GM12878 (cell line): ENCODE data around the gene B4GALT5. TPM values are rescaled to one million over a fixed set of nuclear protein-coding genes. Genes with fewer than 3 reads are reported as not detected.

Experiments
- ATAC-seq: fragments of 200-7000 bp; cut with Tn5 transposase; 3 replicates; pipeline ENCODE4 v1.9.1; 2020; ENCODE audit warnings: mild to moderate bottlenecking, moderate library complexity
- BruUV-seq: library from RNA; stranded (reverse); fragments of 400-500 nt; replicated peaks from 2 replicates; lab custom pipeline; 2021; lab: Mats Ljungman, UMichigan
- CTCF ChIA-PET: fragments of 300-600 bp; sonication (Branson Sonifier 250); formaldehyde crosslinking; extraction: SDS; loops from one replicate; lab custom pipeline; 2021; ENCODE audit warnings: inconsistent platforms; lab: Yijun Ruan, JAX
- POLR2A ChIA-PET: fragments of 350-600 bp; formaldehyde crosslinking; extraction: SDS; loops from one replicate; lab custom pipeline; 2021; ENCODE audit warnings: inconsistent platforms; lab: Charles Lee
- RAD21 ChIA-PET: fragments of 300-600 bp; sonication (Branson Sonifier 250); formaldehyde crosslinking; loops from one replicate; lab custom pipeline; 2023; ENCODE audit warnings: antibody characterized with exemption; ENCODE audit not compliant: unreplicated experiment; lab: Charles Lee
- SMC1A ChIA-PET: fragments of 300-600 bp; sonication (Branson Sonifier 250); formaldehyde crosslinking; loops from one replicate; lab custom pipeline; 2023; ENCODE audit not compliant: unreplicated experiment, uncharacterized antibody; lab: Charles Lee
- DNase-seq: peaks from one replicate; pipeline ENCODE4 v3.0.0-alpha.2; 2011; ENCODE audit warnings: low read depth, low spot score
- FAIRE-seq: peaks from 3 replicates; lab custom pipeline; 2011; peaks lifted over from hg19 to GRCh38; lab: Jason Lieb, UNC
- H2AFZ ChIP-seq: 2 replicates; pipeline ENCODE4 v1.6.0; 2011; ENCODE audit warnings: low read depth, low read length, control low read depth; ENCODE audit not compliant: control insufficient read depth
- H3K27ac ChIP-seq: 2 replicates; pipeline ENCODE4 v1.5.1; 2011; ENCODE audit warnings: control low read depth; ENCODE audit not compliant: control insufficient read depth, insufficient read depth
- H3K27me3 ChIP-seq, 2 experiments: replicated peaks in 1 of 2; 2 replicates each; pipeline versions ENCODE4 v1.6.0 to v1.6.1; 2011; ENCODE audit warnings: low read length in 1 of 2; ENCODE audit not compliant: control insufficient read depth in 2 of 2, insufficient read depth in 2 of 2
- H3K36me3 ChIP-seq, 2 experiments: 2 replicates each; pipeline ENCODE4 v1.5.1; 2011; ENCODE audit warnings: low read length in 1 of 2; ENCODE audit not compliant: control insufficient read depth in 2 of 2, insufficient read depth in 2 of 2
- H3K4me1 ChIP-seq: 2 replicates; pipeline ENCODE4 v1.6.1; 2011; ENCODE audit warnings: mild to moderate bottlenecking, low read length, moderate library complexity, mixed read lengths; ENCODE audit not compliant: control insufficient read depth, insufficient read depth
- H3K4me2 ChIP-seq: 2 replicates; pipeline ENCODE4 v1.6.0; 2011; ENCODE audit warnings: control low read depth; ENCODE audit not compliant: control insufficient read depth, insufficient read depth
- H3K4me3 ChIP-seq: fragments of 200-600 bp; sonication (generic); 2 replicates; pipeline ENCODE4 v1.5.1; 2016
- H3K79me2 ChIP-seq: 2 replicates; pipeline ENCODE4 v1.6.0; 2011; ENCODE audit warnings: low read length; ENCODE audit not compliant: control insufficient read depth, insufficient read depth
- H3K9ac ChIP-seq: 2 replicates; pipeline ENCODE4 v1.8.0; 2011; ENCODE audit warnings: low read length, control low read depth, mixed read lengths; ENCODE audit not compliant: control insufficient read depth, insufficient read depth
- H3K9me3 ChIP-seq: replicated peaks from 3 replicates; pipeline ENCODE4 v1.5.1; 2011; ENCODE audit warnings: mild to moderate bottlenecking, low read length; ENCODE audit not compliant: control insufficient read depth, insufficient read depth
- H4K20me1 ChIP-seq: 2 replicates; pipeline ENCODE4 v1.6.0; 2011; ENCODE audit not compliant: control insufficient read depth, insufficient read depth
- CHD1 ChIP-seq: IDR thresholded peaks from 2 replicates; pipeline ENCODE4 v1.6.1; 2012; ENCODE audit warnings: low read depth, low read length, improper control_type of control experiment
- FOXM1 ChIP-seq: IDR thresholded peaks from 2 replicates; pipeline ENCODE4 v1.6.1; 2012; ENCODE audit warnings: low read depth, mild to moderate bottlenecking, inconsistent platforms, low read length, moderate library complexity
- GATAD2B ChIP-seq: fragments of 450-650 bp; conservative IDR thresholded peaks from 2 replicates; pipeline ENCODE4 v1.6.1; 2017; ENCODE audit warnings: low read depth, mild to moderate bottlenecking, moderate library complexity
- MEF2B ChIP-seq: fragments of 450-650 bp; IDR thresholded peaks from 2 replicates; pipeline ENCODE4 v1.6.1; 2018; ENCODE audit warnings: mild to moderate bottlenecking, moderate library complexity; ENCODE audit not compliant: partially characterized antibody, poor library complexity, severe bottlenecking
- MXI1 ChIP-seq: fragments of 150-350 bp; IDR thresholded peaks from 2 replicates; pipeline ENCODE4 v1.6.1; 2011; ENCODE audit warnings: low read depth, mild to moderate bottlenecking, inconsistent platforms, low read length, improper control_type of control experiment
- NBN ChIP-seq: fragments of 450-650 bp; IDR thresholded peaks from 2 replicates; pipeline ENCODE4 v1.6.1; 2016
- NFYB ChIP-seq: IDR thresholded peaks from 2 replicates; pipeline ENCODE4 v1.6.1; 2011; ENCODE audit warnings: low read depth, mild to moderate bottlenecking, low read length, improper control_type of control experiment, moderate library complexity; ENCODE audit not compliant: insufficient read depth
- SMAD1 ChIP-seq: fragments of 450-650 bp; IDR thresholded peaks from 2 replicates; pipeline ENCODE4 v1.6.1; 2018; ENCODE audit warnings: mild to moderate bottlenecking, low read depth; ENCODE audit not compliant: partially characterized antibody
- SREBF1 ChIP-seq: IDR thresholded peaks from 2 replicates; pipeline ENCODE4 v1.6.1; 2012; ENCODE audit warnings: mild to moderate bottlenecking, low read length
- TBL1XR1 ChIP-seq: IDR thresholded peaks from 2 replicates; pipeline ENCODE4 v1.6.1; 2012; ENCODE audit warnings: low read depth, low read length, improper control_type of control experiment
- ZBTB4 ChIP-seq: fragments of 450-650 bp; formaldehyde crosslinking; IDR thresholded peaks from 2 replicates; pipeline ENCODE4 v1.4.0; 2022; ENCODE audit warnings: mild to moderate bottlenecking, moderate library complexity
- ZSCAN29 ChIP-seq: fragments of 450-650 bp; IDR thresholded peaks from 2 replicates; pipeline ENCODE4 v1.6.1; 2017; ENCODE audit warnings: mild to moderate bottlenecking, moderate library complexity
- WGBS: methylation state at CpG from one replicate; pipeline ENCODE4 v1.1.6; 2016; ENCODE audit warnings: low lambda C conversion rate; ENCODE audit not compliant: insufficient replicate concordance, insufficient coverage; ENCODE audit errors: missing lambda C conversion rate; 5-methylcytosine and 5-hydroxymethylcytosine counted together
- in situ Hi-C: fragments of 300-500 bp; cut with MboI; formaldehyde crosslinking; loops from 9 replicates; pipeline ENCODE4 v1.14.3; 2018; ENCODE audit warnings: mixed read lengths
- intact Hi-C: fragments of 100-400 bp; cut with micrococcal nuclease; formaldehyde crosslinking; loops from one replicate; pipeline ENCODE4 v1.14.2; 2022; ENCODE audit not compliant: unreplicated experiment
- polyA plus RNA-seq, 11 experiments: library from polyadenylated mRNA; depleted of rRNA in 4 of 11; unstranded in 6 of 11; stranded (reverse) in 5 of 11; fragments of >200 nt; fragmentation: Nextera tagmentation in 4 of 11; fragmentation: Illumina TruSeq in 1 of 11; extraction: Ambion mirVana in 4 of 11; extraction: Trizol in 1 of 11; gene quantifications; 1 replicate in 1 of 11; 2 replicates in 10 of 11; pipeline versions ENCODE4 v1.2.1 to v1.2.3, GENCODE V29; 2011 to 2016; ENCODE audit warnings: inconsistent platforms in 2 of 11, missing spikeins in 2 of 11, low read depth in 1 of 11
- total RNA-seq, 4 experiments: library from RNA; depleted of rRNA in 3 of 4; stranded (reverse); fragments of >200 nt in 3 of 4; fragmentation: Illumina TruSeq in 1 of 4; extraction: Trizol in 1 of 4; gene quantifications; 2 replicates each; pipeline versions ENCODE4 v1.2.1 to v1.2.3, GENCODE V29; 2013 to 2021
- TF ChIP-seq, protein P1 (sequence below): IDR thresholded peaks from 2 replicates; pipeline ENCODE4 v1.6.1; 2012; ENCODE audit warnings: low read length, inconsistent platforms
- TF ChIP-seq, protein P2 (sequence below): fragments of 450-650 bp; IDR thresholded peaks from 2 replicates; pipeline ENCODE4 v1.6.1; 2017; ENCODE audit warnings: low read depth, mild to moderate bottlenecking, moderate library complexity

The B4GALT5 gene
- total and polyA plus RNA-seq, 10 of the 15 experiments (the other 5 are each of a cell fraction or from before 2014, with no cell fraction given): 2.0 to 55.5 (median 20.2) TPM

DNA sequence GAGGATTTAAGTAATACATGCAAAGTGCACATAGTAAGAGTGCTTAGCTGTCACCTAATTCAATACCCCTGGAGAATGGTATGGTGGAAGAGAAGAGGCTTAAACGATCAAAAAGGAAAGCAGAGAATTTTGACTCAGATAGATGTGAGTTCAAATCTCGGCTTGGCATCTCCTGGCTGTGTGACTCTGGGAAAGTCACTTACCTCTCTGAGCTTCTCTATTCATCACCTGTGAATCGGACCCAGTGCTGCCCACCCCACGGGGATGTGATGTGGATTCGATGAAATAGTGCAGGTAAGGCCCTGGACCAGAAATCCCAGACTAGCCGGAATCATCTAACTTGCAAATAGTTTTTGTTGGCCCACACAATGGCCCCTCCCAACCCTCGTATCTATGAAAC is 1.8 kb upstream of the B4GALT5 start (continued):
- no peak for TF ChIP-seq SREBF1
- no peak for TF ChIP-seq ZBTB4 (CRISPR knock-in tag)
- TF ChIP-seq FOXM1: no peak
- no peak for TF ChIP-seq SMAD1

- H3K4me3 ChIP-seq: peak overlapping the region; percentile 97
- H3K27me3 ChIP-seq: no peaks in the 10 kb centered on the region
- CTCF ChIA-PET: interaction anchor here (0.7 to 2.6 kb wide), 4 partner anchors 19 to 133 kb away, joined by 3 to 11 read pairs (median 4); no protein-coding TSS in a partner anchor
- H3K4me2 ChIP-seq: peak overlapping the region; percentile 36
- H2AFZ ChIP-seq: peak overlapping the region; percentile 9; the same call in 1 of the 2 replicates
- H3K27ac ChIP-seq: peak overlapping the region; percentile 80
- peaks cover 5% of the 10 kb centered on the region; the same call in 1 of the 2 replicates for H3K4me1 ChIP-seq
- SMC1A ChIA-PET: interaction anchor here (0.9 to 2.7 kb wide), 8 partner anchors 15 to 105 kb away, joined by 3 to 9 read pairs (median 4); no protein-coding TSS in a partner anchor
- RAD21 ChIA-PET: interaction anchor here (1.5 to 6.2 kb wide), 7 partner anchors 14 to 89 kb away, joined by 3 to 49 read pairs (median 30); no protein-coding TSS in a partner anchor
- peak overlapping the region; percentile 80 for H3K9ac ChIP-seq
- in situ Hi-C loops: no loop called here
- no peaks in the 10 kb centered on the region for H4K20me1 ChIP-seq
- H3K79me2 ChIP-seq: peaks cover 58% of the 10 kb centered on the region
- ATAC-seq: peak; percentile 66
- intact Hi-C loops: loop anchor here (5.0 kb wide), 1 partner anchor 89 kb away; no protein-coding TSS in a partner anchor
- no peaks in the 10 kb centered on the region for H3K36me3 ChIP-seq
- 0% methylated on average over 18 of the region's 71 CpGs for WGBS
- POLR2A ChIA-PET: interaction anchor here (1.0 to 1.4 kb wide), 3 partner anchors 11 to 72 kb away, joined by 3 to 5 read pairs (median 3); no protein-coding TSS in a partner anchor
- FAIRE-seq: no peak
- no peaks in the 10 kb centered on the region for H3K9me3 ChIP-seq
- BruUV-seq: no TSS peak
- DNase-seq: no peak
- TF ChIP-seq GATAD2B (peak; percentile 46), NBN (peak; percentile 70; the same call in 1 of the 2 replicates), ZSCAN29 (0 out of 2 replicates have a peak, but pooled peaks have one; percentile 17), NFYB (no peak), MEF2B (peak; percentile 61), CHD1 (no peak), TBL1XR1 (no peak), MXI1 (no peak)
- TF ChIP-seq, protein P1, sequence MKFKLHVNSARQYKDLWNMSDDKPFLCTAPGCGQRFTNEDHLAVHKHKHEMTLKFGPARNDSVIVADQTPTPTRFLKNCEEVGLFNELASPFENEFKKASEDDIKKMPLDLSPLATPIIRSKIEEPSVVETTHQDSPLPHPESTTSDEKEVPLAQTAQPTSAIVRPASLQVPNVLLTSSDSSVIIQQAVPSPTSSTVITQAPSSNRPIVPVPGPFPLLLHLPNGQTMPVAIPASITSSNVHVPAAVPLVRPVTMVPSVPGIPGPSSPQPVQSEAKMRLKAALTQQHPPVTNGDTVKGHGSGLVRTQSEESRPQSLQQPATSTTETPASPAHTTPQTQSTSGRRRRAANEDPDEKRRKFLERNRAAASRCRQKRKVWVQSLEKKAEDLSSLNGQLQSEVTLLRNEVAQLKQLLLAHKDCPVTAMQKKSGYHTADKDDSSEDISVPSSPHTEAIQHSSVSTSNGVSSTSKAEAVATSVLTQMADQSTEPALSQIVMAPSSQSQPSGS: no peak
- TF ChIP-seq, protein P2, sequence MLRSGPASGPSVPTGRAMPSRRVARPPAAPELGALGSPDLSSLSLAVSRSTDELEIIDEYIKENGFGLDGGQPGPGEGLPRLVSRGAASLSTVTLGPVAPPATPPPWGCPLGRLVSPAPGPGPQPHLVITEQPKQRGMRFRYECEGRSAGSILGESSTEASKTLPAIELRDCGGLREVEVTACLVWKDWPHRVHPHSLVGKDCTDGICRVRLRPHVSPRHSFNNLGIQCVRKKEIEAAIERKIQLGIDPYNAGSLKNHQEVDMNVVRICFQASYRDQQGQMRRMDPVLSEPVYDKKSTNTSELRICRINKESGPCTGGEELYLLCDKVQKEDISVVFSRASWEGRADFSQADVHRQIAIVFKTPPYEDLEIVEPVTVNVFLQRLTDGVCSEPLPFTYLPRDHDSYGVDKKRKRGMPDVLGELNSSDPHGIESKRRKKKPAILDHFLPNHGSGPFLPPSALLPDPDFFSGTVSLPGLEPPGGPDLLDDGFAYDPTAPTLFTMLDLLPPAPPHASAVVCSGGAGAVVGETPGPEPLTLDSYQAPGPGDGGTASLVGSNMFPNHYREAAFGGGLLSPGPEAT: peak; percentile 40; the same call in 1 of the 2 replicates
These were observed 504 bp downstream of the B4GALT5 start for GRCh38 chr20:49712996-49713752.
